DMS 273 (cell line): ENCODE data around the gene PRKG1.

ENCODE experiments used
- DNase-seq: peaks from one replicate; lab custom pipeline; 2025; ENCODE audit not compliant: unreplicated experiment; lab: John Stamatoyannopoulos, UW

Gene PRKG1

DNA sequence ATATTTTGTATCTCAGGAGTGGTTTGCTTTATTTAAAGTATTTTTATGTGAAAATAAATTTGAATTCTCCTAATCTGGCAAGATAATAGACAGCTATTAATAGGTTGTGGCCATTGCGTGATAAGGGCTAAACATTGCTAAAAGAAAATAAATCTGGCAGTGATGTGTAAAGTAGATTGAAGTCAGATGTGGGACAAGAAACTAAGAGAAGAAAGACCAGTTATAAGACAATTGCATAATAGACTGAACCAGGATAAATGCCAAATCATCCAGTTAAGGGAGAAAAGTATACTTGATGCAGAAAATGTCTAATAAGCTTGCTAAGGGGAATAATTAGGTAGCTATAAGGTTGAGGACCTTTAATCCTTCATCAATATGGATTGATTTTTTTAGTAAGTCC lies 822.6 kb downstream of the PRKG1 start:
- DNase-seq: no peak

DNA sequence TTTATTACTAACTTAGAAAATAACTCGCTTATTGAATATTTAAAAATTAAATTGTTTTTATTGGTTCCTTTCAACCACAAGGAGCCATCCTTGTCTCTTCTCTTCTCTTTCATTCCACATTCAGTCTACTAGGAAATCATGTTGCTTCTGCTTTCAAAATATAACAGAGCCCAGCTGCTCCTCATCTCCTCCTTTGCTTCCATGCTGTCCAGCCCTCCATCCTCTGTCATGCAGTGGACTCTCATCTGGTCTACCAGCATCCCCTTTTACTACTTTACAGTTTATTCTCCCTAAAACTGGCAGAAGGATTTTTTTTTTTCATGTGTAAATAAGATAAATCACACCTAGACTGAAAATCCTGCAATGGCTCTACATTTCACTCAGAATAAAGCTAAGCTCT lies 823.3 kb downstream of the PRKG1 start:
- no peak for DNase-seq

- no peak for DNase-seq
Observed at GRCh38 chr10:51900180-51900579, 825.9 kb downstream of the PRKG1 start.

GRCh38 chr10:51903675-51904074 lies 829.4 kb downstream of the PRKG1 start:
- no peak for DNase-seq

GRCh38 chr10:51905032-51905431 lies 830.7 kb downstream of the PRKG1 start:
- peak; percentile 84 for DNase-seq

DNA sequence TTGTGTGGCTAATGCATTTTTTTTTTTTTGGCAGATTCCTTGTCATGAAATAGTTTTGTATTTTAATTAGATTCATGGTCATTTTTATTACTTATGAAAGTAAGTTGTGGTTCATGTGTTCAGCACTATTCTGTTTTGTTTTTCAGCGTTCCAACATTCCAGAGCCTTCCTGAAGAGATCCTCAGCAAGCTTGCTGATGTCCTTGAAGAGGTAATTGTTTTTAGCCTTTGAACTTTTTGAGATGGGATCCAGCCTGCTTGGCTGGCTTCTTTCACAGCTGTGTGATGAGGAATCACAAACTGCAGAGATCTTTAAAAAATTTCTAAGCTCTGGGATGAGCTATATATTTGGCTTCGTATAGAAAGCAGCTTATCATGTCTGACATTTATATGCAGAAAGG lies 833.1 kb downstream of the PRKG1 start:
- no peak for DNase-seq

DNA sequence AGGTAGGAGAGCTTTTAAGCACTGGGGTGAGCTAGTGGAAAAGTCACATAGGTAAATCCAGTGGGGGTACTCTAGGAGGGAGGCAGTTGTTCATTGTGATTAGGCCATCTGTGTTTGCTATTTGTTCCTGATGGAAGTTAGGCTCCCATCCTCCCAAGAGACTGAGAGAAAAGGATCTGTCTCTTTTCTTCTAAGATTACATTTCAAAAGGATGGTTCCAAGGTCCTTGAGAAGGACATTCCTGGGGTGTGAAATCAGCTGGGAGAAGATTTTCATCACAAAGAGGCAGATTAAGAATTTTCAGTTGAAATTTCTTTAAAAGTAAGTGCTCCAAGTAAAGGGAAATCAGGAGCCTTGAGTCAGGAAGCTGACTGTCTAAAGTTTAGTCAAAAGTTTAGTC lies 835.9 kb downstream of the PRKG1 start:
- no peak for DNase-seq

- no peak for DNase-seq
Observed at GRCh38 chr10:51910596-51910995, 836.3 kb downstream of the PRKG1 start.

DNA sequence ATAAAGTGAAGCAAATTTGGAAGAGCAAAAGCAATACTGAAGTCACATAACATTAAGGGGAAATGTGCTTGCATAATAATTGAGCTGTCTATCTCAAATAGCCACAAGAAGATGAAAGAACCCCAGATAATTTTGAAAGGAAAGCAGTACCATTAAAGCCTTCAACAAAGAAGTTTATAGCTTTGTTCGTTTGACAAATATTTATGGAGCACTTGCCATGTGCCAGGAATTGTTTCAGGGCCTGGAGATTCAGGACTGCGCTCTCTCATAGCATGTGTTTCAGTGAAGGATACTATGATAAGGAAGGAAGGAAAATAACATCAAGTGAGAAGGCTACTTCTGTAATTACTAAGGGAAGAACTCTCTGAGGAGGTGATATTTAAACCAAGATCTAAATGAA lies 837.4 kb downstream of the PRKG1 start:
- DNase-seq: no peak

DNA sequence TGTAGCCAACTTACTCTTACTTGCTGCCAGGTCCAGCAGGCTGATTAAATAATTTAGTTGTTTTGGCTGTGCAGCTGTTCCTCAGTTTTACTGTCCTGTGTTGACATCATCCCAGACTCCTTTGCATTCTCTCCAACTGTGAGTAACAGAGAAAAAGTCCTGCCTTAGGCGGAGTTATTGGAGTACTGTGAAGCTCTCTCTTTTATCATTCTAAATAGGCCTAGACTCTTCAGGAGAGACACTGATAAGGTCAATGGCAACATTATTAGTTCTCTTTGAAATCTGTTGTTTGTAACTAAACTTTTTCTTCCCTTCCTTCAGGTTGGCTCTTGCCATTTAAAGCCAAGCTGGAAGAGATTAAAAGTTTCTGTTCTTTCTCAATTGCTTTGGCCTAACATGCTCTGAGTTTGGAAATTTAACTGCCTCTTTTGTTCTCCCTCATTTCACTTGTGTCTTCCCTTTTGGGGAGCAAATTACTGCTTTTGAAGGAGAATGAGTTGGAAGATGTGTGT lies 840.8 kb downstream of the PRKG1 start:
- DNase-seq: peak; percentile 32

- no peak for DNase-seq
Observed at GRCh38 chr10:51918440-51918839, 844.2 kb downstream of the PRKG1 start.

GRCh38 chr10:51918884-51919325 lies 844.6 kb downstream of the PRKG1 start:
- DNase-seq: no peak

DNA sequence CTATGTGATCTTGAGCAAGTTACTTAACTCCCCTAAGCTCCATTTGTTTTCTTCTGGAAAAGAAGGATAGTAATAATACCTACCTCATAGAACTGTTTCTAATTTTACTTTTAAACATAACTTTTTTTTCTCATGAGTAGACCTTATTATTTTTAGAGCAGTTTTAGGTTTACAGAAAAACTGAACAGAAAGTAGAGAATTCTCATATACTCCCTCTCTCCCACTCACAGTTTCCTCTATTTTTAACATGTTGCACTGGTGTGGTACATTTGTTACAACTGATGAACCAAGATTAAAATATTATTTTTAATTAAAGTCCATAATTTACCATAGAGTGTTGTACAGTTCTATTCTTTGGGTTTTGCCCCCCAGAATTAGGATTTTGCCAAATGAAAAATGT lies 846.4 kb downstream of the PRKG1 start:
- DNase-seq: no peak

GRCh38 chr10:51924359-51924758 lies 850.1 kb downstream of the PRKG1 start:
- no peak for DNase-seq

DNA sequence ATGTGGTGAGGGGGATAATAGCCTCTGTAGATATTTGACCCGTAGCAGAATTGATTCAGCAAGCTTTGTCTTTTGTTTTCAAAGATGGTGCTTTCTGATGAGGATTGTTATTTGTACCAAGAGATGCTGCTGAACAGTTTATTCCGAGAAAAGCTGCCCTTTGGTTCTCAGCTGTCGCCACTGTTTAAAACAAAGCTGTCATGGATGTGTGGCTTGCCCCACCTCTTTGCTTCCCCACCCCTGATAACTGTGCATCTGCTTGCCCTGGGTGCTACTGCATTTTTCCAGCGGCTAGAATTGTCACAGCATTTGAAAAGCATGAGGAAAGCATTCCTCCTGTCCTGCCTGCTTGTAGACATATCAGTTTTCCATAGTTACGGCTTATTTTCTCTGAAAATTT lies 852.0 kb downstream of the PRKG1 start:
- no peak for DNase-seq

- no peak for DNase-seq
Observed at GRCh38 chr10:51928162-51928561, 853.9 kb downstream of the PRKG1 start.

DNA sequence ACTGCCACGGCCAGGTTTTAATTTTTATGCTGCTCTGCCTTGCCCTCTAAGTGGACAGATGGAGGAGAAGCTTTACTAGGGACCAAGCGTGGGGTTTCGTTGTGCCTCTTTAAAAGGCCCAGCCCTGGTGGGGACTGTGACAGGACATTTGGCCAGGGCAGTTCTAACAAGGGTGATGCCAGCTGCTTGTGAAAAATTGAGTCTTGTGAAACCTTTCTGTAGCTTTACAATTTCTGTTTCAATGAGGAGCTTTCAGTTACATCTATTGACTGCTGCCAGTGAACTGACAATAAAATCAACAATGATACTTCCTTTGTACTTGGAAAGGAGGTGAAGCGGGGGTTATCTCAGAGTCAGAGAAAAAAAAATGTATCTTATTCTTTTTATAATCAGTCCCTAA lies 858.2 kb downstream of the PRKG1 start:
- peak; percentile 4 for DNase-seq

DNA sequence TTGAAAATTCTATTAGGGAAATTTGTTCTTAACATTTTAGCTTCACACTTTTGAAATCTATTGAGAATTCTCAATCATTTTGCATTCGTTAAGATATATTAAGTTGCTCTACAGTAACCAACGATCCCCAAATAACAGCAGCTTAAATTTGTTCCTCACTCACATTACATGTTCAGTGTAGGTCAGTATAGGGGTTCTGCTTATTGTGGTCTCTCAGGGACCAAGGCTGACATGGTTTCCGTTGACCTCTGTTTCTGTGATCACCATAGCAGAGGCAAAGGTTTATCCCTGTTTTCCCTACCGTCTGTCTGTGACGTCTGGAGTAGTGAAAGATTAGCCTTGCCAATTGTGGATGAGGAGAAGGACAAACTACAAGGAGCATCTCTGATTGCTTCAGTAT lies 860.1 kb downstream of the PRKG1 start:
- DNase-seq: no peak

DNA sequence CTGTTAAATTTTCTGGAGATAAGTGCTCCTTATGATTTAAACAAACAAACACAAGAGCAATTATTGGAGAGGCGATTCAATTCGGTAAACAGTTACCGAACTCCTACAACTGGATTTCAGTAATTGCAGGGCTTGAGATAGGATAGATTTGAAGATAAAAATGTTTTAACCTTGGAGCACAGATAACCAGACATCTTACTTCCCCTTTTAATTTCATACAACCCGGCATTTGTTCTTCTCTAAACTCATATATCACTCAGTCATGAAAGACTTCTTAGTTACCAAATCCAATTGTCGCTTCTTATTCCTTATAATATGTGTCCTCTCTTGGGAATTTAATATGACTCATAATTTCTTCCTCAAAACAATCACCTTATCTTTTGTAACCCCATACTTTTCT lies 861.1 kb downstream of the PRKG1 start:
- DNase-seq: no peak

DNA sequence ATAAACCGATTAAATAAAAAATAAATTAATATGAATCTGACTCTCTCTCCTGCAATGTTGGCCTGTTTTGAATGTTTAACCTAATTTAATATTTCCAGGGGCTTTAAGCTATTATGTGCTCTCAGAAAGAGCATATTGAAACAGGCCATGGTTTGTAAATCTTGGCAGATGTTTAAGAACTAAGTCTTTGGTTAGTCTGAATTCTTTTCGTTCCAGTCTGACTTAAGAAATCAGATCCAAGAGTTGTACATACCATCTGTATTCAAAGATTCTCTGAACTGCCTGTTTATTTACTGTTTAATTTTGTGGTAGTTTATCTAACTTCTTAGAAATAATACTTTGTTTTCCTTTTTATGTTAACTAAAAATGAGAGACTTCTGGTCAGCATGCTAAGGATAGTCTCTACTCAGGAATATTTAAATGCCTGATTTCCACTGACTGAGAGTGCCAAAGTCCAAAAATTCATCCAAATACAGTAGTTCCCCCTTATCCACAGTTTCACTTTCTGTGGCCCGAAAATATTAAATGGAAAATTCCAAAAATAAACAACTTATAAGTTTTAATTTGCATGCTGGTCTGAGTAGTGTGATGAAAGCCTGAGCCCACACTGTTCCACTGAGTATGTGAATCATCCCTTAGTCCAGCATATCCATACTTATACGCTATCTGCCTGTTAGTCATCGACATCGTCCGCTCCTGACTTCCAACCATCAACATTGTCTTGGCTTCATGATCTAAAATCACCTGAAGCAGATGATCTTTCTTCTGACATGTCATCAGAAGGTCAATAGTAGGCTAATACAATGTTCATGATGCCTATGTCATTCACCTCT lies 863.2 kb downstream of the PRKG1 start:
- no peak for DNase-seq

DNA sequence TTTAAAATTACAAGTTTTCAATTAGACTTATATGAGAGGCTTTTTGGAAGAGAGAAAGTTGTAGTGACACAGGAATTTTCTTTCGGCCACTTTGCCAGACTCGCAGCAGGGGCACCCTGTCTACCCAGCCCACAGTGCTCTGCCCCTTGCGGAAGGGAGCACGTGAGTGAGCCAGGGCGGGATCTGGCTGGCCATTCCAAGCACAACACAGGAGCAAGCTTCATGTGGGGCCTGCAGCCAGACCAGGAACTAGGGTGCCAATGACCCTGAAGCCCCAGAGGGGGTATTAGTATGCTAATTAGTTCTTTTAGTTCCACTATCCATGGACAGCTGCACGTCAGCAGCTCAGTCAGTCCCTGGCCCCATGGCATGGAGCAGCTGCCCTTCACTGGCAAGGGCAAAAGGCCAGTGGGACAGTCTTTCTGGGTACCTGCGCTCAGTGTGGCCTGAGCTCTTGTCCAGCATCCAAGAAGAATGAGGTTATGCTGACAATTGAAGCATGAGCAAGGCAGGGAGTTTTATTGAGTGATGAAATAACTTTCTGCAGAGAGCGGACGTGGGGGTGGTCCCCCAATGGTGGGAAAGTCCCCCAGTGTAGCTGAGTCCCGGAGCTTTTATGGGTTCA lies 876.2 kb downstream of the PRKG1 start:
- DNase-seq: no peak

- DNase-seq: no peak
Observed at GRCh38 chr10:51950996-51951555, 876.8 kb downstream of the PRKG1 start.
